Endodermal cell (in vitro differentiated cells): ENCODE data around the gene TMEM204. TPM values are rescaled to one million over a fixed set of nuclear protein-coding genes. Genes with fewer than 3 reads are reported as not detected.
A peak's percentile ranks its signal among the peaks of the same experiment; 100 is the strongest.

ENCODE experiments used
- DNase-seq: peaks from one replicate; pipeline ENCODE4 v3.0.0-alpha.2; 2017
- H3K27ac ChIP-seq: 2 replicates; pipeline ENCODE4 v1.5.1; 2013; ENCODE audit warnings: mild to moderate bottlenecking, low read depth, low read length, moderate library complexity
- H3K27me3 ChIP-seq: 2 replicates; pipeline ENCODE4 v1.6.1; 2013; ENCODE audit warnings: mild to moderate bottlenecking, low read length, moderate library complexity; ENCODE audit not compliant: insufficient read depth, control insufficient read depth, poor library complexity, severe bottlenecking
- H3K36me3 ChIP-seq: 2 replicates; pipeline ENCODE4 v1.7.0; 2013; ENCODE audit warnings: mild to moderate bottlenecking, low read length, moderate library complexity; ENCODE audit not compliant: control insufficient read depth, insufficient read depth
- H3K4me1 ChIP-seq: one replicate; pipeline ENCODE4 v1.7.0; 2013; ENCODE audit warnings: low read length; ENCODE audit not compliant: control insufficient read depth, insufficient read depth
- H3K4me3 ChIP-seq: 2 replicates; pipeline ENCODE4 v1.5.1; 2013; ENCODE audit warnings: mild to moderate bottlenecking, low read length, moderate library complexity
- H3K9ac ChIP-seq: 2 replicates; pipeline ENCODE4 v1.6.1; 2013; ENCODE audit warnings: mild to moderate bottlenecking, low read length, moderate library complexity; ENCODE audit not compliant: poor library complexity, severe bottlenecking; ENCODE audit errors: extremely low read depth
- H3K9me3 ChIP-seq: 2 replicates; pipeline ENCODE4 v1.6.1; 2013; ENCODE audit warnings: mild to moderate bottlenecking, low read length, moderate library complexity; ENCODE audit not compliant: control insufficient read depth
- H3K27ac Mint-ChIP-seq: 2 replicates; pipeline ENCODE4 v1.8.0; 2020; ENCODE audit warnings: mixed read lengths
- H3K27me3 Mint-ChIP-seq: 2 replicates; pipeline ENCODE4 v1.8.0; 2021; ENCODE audit warnings: mild to moderate bottlenecking, mixed read lengths; ENCODE audit not compliant: insufficient read depth
- H3K36me3 Mint-ChIP-seq: 2 replicates; pipeline ENCODE4 v1.8.0; 2020; ENCODE audit warnings: low read depth, mixed read lengths
- H3K4me1 Mint-ChIP-seq: 2 replicates; pipeline ENCODE4 v1.8.0; 2020; ENCODE audit warnings: mixed read lengths
- H3K4me3 Mint-ChIP-seq: 2 replicates; pipeline ENCODE4 v1.8.0; 2020; ENCODE audit warnings: mild to moderate bottlenecking, moderate library complexity, mixed read lengths
- H3K9me3 Mint-ChIP-seq: 2 replicates; pipeline ENCODE4 v1.8.0; 2020; ENCODE audit warnings: mild to moderate bottlenecking, mixed read lengths
- WGBS, 2 experiments: methylation state at CpG; one replicate each; pipeline versions ENCODE4 v1.1.5 to v1.1.7; 2013; ENCODE audit warnings: missing lambda C conversion rate in 2 of 2, mixed read lengths in 1 of 2; ENCODE audit not compliant: insufficient coverage in 1 of 2, insufficient read length in 1 of 2; 5-methylcytosine and 5-hydroxymethylcytosine counted together
- total RNA-seq, 2 donors: library from RNA; stranded (reverse); fragmentation: NEBNext Ultra II Directional in 1 of 2; extraction: Animal tissue kit (Norgen Biotek cat#: 25700) in 1 of 2; gene quantifications; 2 replicates in 1 of 2; 3 replicates in 1 of 2; pipeline ENCODE4 v1.2.1, GENCODE V29; 2021
- TF ChIP-seq, protein P1 (sequence below): fragments of 200-600 bp; sonication (generic); conservative IDR thresholded peaks from 2 replicates; pipeline ENCODE4 v1.5.0; 2021; ENCODE audit warnings: antibody characterized with exemption, mild to moderate bottlenecking

TMEM204 gene
- total RNA-seq, 2 donors from 2014 or later, result not detected

DNA sequence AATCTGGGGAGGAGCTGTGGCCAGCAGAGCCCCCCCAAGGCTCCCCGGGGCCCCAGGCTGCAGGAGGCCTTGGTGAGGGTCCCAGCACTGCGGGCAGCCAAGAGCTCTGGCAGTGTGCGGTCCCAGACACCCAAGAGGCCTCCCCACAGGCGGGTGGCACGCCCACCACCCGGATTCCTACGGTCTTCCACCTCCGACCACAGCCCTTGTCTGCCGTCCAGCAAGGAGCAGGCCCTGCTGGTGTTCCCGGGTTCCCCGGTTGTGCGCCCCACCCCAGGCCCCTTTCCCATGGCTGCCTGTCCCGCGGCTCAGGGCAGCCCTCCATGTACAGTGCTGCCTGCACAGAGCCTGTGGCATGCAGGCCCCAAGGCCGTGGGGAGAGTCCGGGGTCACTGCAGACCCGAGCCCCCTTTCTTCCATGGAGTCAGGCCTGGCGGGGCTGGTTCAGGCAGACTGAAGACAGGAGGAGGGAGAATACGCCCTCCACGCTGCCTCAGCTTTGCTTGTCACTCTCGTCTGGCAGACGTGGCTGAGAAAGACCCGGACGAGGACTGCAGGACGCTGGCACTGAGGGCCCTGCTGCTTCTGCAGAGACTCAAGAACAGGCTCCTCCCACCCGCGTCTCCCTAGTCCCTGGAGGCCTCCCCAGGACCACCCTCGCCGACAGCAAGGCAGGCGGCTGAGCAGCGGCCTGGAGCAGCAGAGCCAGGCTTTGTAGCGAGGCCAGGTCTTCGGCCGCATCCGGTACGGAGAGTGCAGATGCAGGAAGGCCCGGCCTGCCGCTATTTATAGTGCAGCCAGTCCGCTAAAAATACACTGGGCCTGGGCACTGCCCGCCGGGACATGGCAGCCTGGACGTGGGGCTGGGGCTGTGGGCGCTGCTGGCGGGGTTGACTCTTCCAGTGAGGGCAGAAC, 23.9 kb upstream of the TMEM204 start:
- H3K27ac Mint-ChIP-seq, result no peak overlapping the region
- 89 to 90% methylated on average over 39 to 44 of the region's 44 CpGs for WGBS, 2 experiments

DNA sequence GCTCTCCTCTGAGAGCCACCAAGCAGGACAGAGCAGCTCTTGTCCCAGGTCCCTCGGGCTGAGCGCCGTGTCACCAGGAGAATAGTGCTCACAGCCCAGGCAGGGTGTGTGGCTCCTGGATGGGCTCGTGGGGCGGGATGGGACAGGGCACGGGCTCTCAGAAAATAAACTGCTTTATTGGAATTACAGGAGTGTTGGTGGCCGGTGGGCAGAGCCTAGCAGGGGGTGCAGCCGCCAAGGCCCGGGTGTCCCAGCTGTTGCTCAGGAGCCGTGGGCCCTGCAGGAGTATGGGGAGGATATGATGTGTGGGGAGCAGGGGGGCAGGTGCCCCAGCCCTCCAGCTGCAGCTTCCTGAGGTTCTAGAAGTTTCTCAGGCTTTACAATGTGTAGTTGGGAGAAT, 23.2 kb upstream of the TMEM204 start:
- Mint-ChIP-seq H3K27ac (peak overlapping the region; percentile 39), H3K27me3 (no peaks in the 10 kb centered on the region), H3K4me1 (no peaks in the 10 kb centered on the region), H3K36me3 (peaks cover 43% of the 10 kb centered on the region), H3K4me3 (no peak overlapping the region), H3K9me3 (peaks cover 7% of the 10 kb centered on the region)
- no peak for DNase-seq
- Histone ChIP-seq H3K4me1 (no peaks in the 10 kb centered on the region), H3K36me3 (no peaks in the 10 kb centered on the region), H3K9me3 (peaks cover 5% of the 10 kb centered on the region), H3K4me3 (no peak overlapping the region), H3K27ac (no peak overlapping the region), H3K27me3 (no peaks in the 10 kb centered on the region), H3K9ac (no peak overlapping the region)
- 91 to 96% methylated on average over 10 of the region's 10 CpGs for WGBS, 2 experiments
- TF ChIP-seq, protein P1, sequence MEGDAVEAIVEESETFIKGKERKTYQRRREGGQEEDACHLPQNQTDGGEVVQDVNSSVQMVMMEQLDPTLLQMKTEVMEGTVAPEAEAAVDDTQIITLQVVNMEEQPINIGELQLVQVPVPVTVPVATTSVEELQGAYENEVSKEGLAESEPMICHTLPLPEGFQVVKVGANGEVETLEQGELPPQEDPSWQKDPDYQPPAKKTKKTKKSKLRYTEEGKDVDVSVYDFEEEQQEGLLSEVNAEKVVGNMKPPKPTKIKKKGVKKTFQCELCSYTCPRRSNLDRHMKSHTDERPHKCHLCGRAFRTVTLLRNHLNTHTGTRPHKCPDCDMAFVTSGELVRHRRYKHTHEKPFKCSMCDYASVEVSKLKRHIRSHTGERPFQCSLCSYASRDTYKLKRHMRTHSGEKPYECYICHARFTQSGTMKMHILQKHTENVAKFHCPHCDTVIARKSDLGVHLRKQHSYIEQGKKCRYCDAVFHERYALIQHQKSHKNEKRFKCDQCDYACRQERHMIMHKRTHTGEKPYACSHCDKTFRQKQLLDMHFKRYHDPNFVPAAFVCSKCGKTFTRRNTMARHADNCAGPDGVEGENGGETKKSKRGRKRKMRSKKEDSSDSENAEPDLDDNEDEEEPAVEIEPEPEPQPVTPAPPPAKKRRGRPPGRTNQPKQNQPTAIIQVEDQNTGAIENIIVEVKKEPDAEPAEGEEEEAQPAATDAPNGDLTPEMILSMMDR, result no peak

More for the DNA sequence above, 23.9 kb upstream of the TMEM204 start:
- Histone ChIP-seq H3K27me3 (no peaks in the 10 kb centered on the region), H3K36me3 (no peaks in the 10 kb centered on the region), H3K4me3 (no peak overlapping the region), H3K9me3 (no peaks in the 10 kb centered on the region), H3K27ac (no peak overlapping the region), H3K4me1 (no peaks in the 10 kb centered on the region), H3K9ac (no peak overlapping the region)
- TF ChIP-seq, protein P1, result no peak
- H3K27me3 Mint-ChIP-seq, result no peaks in the 10 kb centered on the region
- H3K4me1 Mint-ChIP-seq, result no peaks in the 10 kb centered on the region
- peaks cover 39% of the 10 kb centered on the region for H3K36me3 Mint-ChIP-seq
- peaks cover 2% of the 10 kb centered on the region for H3K9me3 Mint-ChIP-seq
- H3K4me3 Mint-ChIP-seq, result no peak overlapping the region
- DNase-seq, result no peak

DNA sequence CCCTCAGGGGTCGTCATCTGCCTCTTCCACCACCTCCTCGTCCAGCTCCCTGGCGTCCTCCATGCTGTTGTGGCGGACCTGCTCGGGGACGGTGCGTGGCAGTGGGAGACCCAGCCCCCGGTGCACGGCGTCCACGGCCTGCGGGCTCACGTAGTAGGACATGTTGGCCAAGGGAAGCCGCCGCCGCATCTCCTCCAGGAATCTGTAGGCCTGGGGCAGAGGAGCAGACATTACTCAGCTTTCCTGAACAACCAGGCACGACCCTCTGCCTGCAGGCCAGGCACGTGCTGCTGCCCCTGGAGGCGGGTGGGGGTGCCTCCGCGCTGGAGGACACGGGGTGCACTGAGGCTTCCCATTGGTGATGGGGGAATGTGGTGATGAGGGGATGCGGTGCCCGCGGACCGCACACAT, 22.5 kb upstream of the TMEM204 start:
- no peak for DNase-seq

More for the DNA sequence above, 22.5 kb upstream of the TMEM204 start:
- 40 to 97% methylated on average over 1 to 26 of the region's 26 CpGs for WGBS, 2 experiments
- Mint-ChIP-seq H3K4me3 (no peak overlapping the region), H3K4me1 (no peaks in the 10 kb centered on the region), H3K27ac (no peak overlapping the region), H3K36me3 (peaks cover 43% of the 10 kb centered on the region), H3K27me3 (no peaks in the 10 kb centered on the region), H3K9me3 (peaks cover 8% of the 10 kb centered on the region)
- Histone ChIP-seq H3K9me3 (peaks cover 6% of the 10 kb centered on the region), H3K9ac (no peak overlapping the region), H3K36me3 (no peaks in the 10 kb centered on the region), H3K27me3 (no peaks in the 10 kb centered on the region), H3K4me1 (no peaks in the 10 kb centered on the region), H3K27ac (no peak overlapping the region), H3K4me3 (no peak overlapping the region)
- TF ChIP-seq, protein P1, result peak; percentile 40
